Heart left ventricle (tissue), 16 donors: Measurements from ENCODE around the gene MBP. TPM values are rescaled to one million over a fixed set of nuclear protein-coding genes. Genes with fewer than 3 reads are reported as not detected.
"Not testable (repeated sequence)": the region's sequence is repeated elsewhere in the genome, so short reads cannot be mapped to it uniquely, and the experiment has no call there.

Source experiments
- ATAC-seq, 4 donors: fragments of 200-7000 bp; cut with Tn5 transposase; one replicate each; pipeline ENCODE4 v1.9.1; 2020 to 2022; ENCODE audit warnings: moderate library complexity in 4 of 4, mild to moderate bottlenecking in 3 of 4, moderate number of reproducible peaks in 1 of 4
- DNase-seq, 5 donors: peaks; one replicate each; pipeline ENCODE4 v3.0.0-alpha.2; 2020
- H3K27ac ChIP-seq, 12 donors: fragments of 200-600 bp; sonication (generic) in 4 of 12; one replicate each; pipeline versions ENCODE4 v1.5.0 to v1.8.0; 2016 to 2022; ENCODE audit warnings: mild to moderate bottlenecking in 2 of 12
- H3K27me3 ChIP-seq, 9 donors: fragments of 200-600 bp; sonication (generic) in 2 of 9; one replicate each; pipeline versions ENCODE4 v1.5.1 to v1.8.0; 2016 to 2022; ENCODE audit warnings: mild to moderate bottlenecking in 3 of 9
- H3K36me3 ChIP-seq, 9 donors: fragments of 200-600 bp; sonication (generic) in 2 of 9; one replicate each; pipeline versions ENCODE4 v1.5.0 to v1.8.0; 2018 to 2022; ENCODE audit warnings: mild to moderate bottlenecking in 2 of 9
- H3K4me1 ChIP-seq, 12 donors: fragments of 200-600 bp; sonication (generic) in 4 of 12; one replicate each; pipeline versions ENCODE4 v1.5.0 to v1.8.0; 2016 to 2022; ENCODE audit warnings: mild to moderate bottlenecking in 3 of 12
- H3K4me3 ChIP-seq, 12 donors: fragments of 200-600 bp; sonication (generic) in 4 of 12; one replicate each; pipeline versions ENCODE4 v1.5.0 to v1.8.0; 2017 to 2022; ENCODE audit warnings: mild to moderate bottlenecking in 9 of 12, moderate library complexity in 4 of 12
- H3K9me3 ChIP-seq, 12 donors: fragments of 200-600 bp; sonication (generic) in 4 of 12; one replicate each; pipeline versions ENCODE4 v1.5.0 to v1.8.0; 2016 to 2022; ENCODE audit warnings: mild to moderate bottlenecking in 1 of 12
- POLR2A ChIP-seq, 2 donors: fragments of 450-650 bp; IDR thresholded peaks; one replicate each; pipeline ENCODE4 v1.6.1; 2017; ENCODE audit warnings: antibody characterized with exemption in 2 of 2, mild to moderate bottlenecking in 2 of 2, moderate library complexity in 2 of 2
- WGBS, 4 donors: extraction: QIAGEN DNeasy Blood & Tissue Kit in 2 of 4; methylation state at CpG; one replicate each; pipeline versions ENCODE4 v1.1.5 to v1.1.7; 2013 to 2018; 5-methylcytosine and 5-hydroxymethylcytosine counted together
- intact Hi-C, 10 donors: fragments of 100-400 bp; cut with DNase I; formaldehyde crosslinking; loops; one replicate each; pipeline versions ENCODE4 v1.11.1 to v1.14.2; 2022
- polyA plus RNA-seq, 2 donors: library from polyadenylated mRNA; stranded (reverse); fragments of 200-250 nt; gene quantifications; one replicate each; pipeline ENCODE4 v1.2.3, GENCODE V29; 2013
- total RNA-seq, 9 donors: library from RNA; depleted of rRNA in 2 of 9; stranded (reverse); fragments of >200 nt in 2 of 9; fragmentation: NEBNext Ultra II Directional in 3 of 9; extraction: Animal tissue kit (Norgen Biotek cat#: 25700) in 3 of 9; gene quantifications; one replicate each; pipeline versions ENCODE4 v1.1.0 to v1.2.4, GENCODE V29; 2016 to 2023
- TF ChIP-seq, protein P1 (sequence below), 12 donors: fragments of 200-600 bp; sonication (generic) in 4 of 12; IDR thresholded peaks; one replicate each; pipeline versions ENCODE4 v1.5.0 to v1.8.0; 2018 to 2022; ENCODE audit warnings: antibody characterized with exemption in 12 of 12, mild to moderate bottlenecking in 5 of 12
- donor health status: ischemic (EF 13 %, LVEDD 7.1; RV severe dilation, severe dysfunction).
- donor health status: healthy with polysubstance abuse.
- donor health status: DM: no; HTN: yes; CAD: no.
- donor health status: DM: no; HTN: no; CAD: no.
- donor health status: ischemic (EF 25% LVEDD 6.9; RV normal size, moderate dysfunction).
- donor health status: ischemic (EF 25% LVEDD 5.7; RV mildly dilated, moderate dysfunction).
- donor health status: healthy.
- donor health status: DM: yes; HTN: yes; CAD: no.
- donor health status: ischemic (EF 35%, LVEDD 5.7; RV mildly dilated, moderate dysfunction).
- donor health status: nonischemic (EF 11% LVEDD 7.7; RV severe dilation, severe dysfunction).
- donor health status: DM: yes; HTN: yes; CAD: no.
- donor health status: PGD.
- donor health status: ischemic (EF 29% LVEDD 5.4; RV normal size, mild dysfunction).
- donor health status: nonischemic (EF 23%, LVEDD 6.1; RV moderate dilation, normal function).

The MBP gene
- total and polyA plus RNA-seq, 11 donors: 7.7 to 93.0 (median 31.8) TPM

- WGBS, 4 donors: 85 to 94% (median 88%) methylated on average over 9 of the region's 9 CpGs
- DNase-seq (no peak), ATAC-seq (no peak)
- intact Hi-C loops: no loop called here
- Histone ChIP-seq H3K27me3 (no peaks in the 10 kb centered on the region), H3K9me3 (no peaks in the 10 kb centered on the region), H3K4me1 (peaks cover 0 to 11% (median 0%) of the 10 kb centered on the region in 12 donors), H3K27ac (no peak overlapping the region), H3K4me3 (no peak overlapping the region), H3K36me3 (peaks cover 0 to 36% (median 9%) of the 10 kb centered on the region in 9 donors)
- TF ChIP-seq POLR2A (IDR thresholded peaks at IDR 0.05): no peak
- TF ChIP-seq, protein P1, sequence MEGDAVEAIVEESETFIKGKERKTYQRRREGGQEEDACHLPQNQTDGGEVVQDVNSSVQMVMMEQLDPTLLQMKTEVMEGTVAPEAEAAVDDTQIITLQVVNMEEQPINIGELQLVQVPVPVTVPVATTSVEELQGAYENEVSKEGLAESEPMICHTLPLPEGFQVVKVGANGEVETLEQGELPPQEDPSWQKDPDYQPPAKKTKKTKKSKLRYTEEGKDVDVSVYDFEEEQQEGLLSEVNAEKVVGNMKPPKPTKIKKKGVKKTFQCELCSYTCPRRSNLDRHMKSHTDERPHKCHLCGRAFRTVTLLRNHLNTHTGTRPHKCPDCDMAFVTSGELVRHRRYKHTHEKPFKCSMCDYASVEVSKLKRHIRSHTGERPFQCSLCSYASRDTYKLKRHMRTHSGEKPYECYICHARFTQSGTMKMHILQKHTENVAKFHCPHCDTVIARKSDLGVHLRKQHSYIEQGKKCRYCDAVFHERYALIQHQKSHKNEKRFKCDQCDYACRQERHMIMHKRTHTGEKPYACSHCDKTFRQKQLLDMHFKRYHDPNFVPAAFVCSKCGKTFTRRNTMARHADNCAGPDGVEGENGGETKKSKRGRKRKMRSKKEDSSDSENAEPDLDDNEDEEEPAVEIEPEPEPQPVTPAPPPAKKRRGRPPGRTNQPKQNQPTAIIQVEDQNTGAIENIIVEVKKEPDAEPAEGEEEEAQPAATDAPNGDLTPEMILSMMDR (IDR thresholded peaks at IDR 0.05): no peak
Observed at GRCh38 chr18:77021075-77021474, 111.5 kb downstream of the MBP start.

- ATAC-seq: no peak
- Histone ChIP-seq H3K36me3 (peaks cover 0 to 32% (median 9%) of the 10 kb centered on the region in 9 donors), H3K9me3 (no peaks in the 10 kb centered on the region), H3K27me3 (no peaks in the 10 kb centered on the region), H3K4me3 (no peak overlapping the region), H3K27ac (no peak overlapping the region), H3K4me1 (peaks cover 0 to 16% (median 2%) of the 10 kb centered on the region in 12 donors)
- TF ChIP-seq, protein P1 (IDR thresholded peaks at IDR 0.05): no peak
- TF ChIP-seq POLR2A (IDR thresholded peaks at IDR 0.05): no peak
- intact Hi-C loops: no loop called here
- WGBS, 4 donors: 87 to 90% (median 87%) methylated on average over 8 to 11 of the region's 11 CpGs
- DNase-seq: no peak
Observed at GRCh38 chr18:77020561-77020960, 112.0 kb downstream of the MBP start.

- ATAC-seq (no peak), DNase-seq (no peak)
- no peak overlapping the region for H3K4me3 ChIP-seq
- WGBS, 4 donors: 84 to 96% (median 92%) methylated on average over 9 of the region's 9 CpGs
- no peaks in the 10 kb centered on the region for H3K27me3 ChIP-seq
- intact Hi-C loops: no loop called here
- no peak overlapping the region for H3K27ac ChIP-seq
- peaks cover 0 to 30% (median 8%) of the 10 kb centered on the region in 9 donors for H3K36me3 ChIP-seq
- peaks cover 0 to 25% (median 12%) of the 10 kb centered on the region in 12 donors for H3K4me1 ChIP-seq
- no peak for TF ChIP-seq POLR2A (IDR thresholded peaks at IDR 0.05)
- TF ChIP-seq, protein P1 (IDR thresholded peaks at IDR 0.05): no peak
- H3K9me3 ChIP-seq: no peaks in the 10 kb centered on the region
Observed at GRCh38 chr18:77019641-77020040, 112.9 kb downstream of the MBP start.

GRCh38 chr18:77018650-77019049, 113.9 kb downstream of the MBP start:
- ATAC-seq, H3K27me3 ChIP-seq, intact Hi-C loops, H3K9me3 ChIP-seq, H3K27ac ChIP-seq, H3K4me3 ChIP-seq, DNase-seq: not testable (repeated sequence)
- H3K36me3 ChIP-seq: peaks cover 0 to 24% (median 3%) of the 10 kb centered on the region in 9 donors
- H3K4me1 ChIP-seq: peaks cover 0 to 35% (median 22%) of the 10 kb centered on the region in 12 donors

DNA sequence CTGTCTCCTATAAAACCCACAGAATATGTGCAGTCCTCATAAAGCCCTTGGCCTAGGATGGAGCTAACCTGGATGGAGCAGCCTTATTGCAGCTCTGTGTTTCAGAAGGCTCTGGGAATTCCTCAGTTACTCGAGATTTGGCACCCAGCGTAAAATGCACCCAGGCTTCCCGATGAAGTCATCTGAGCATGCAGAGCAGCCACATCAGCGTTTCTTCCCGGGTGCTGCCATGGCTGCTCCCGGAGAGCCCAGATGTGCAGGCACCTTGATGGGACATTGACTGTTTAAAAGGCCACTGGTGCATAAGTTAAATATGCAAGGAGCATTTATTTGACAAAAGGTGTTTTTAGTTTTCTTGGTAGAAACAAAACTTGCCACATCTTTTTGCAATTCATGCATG, 115.2 kb downstream of the MBP start:
- Histone ChIP-seq H3K27me3 (no peaks in the 10 kb centered on the region), H3K4me3 (no peak overlapping the region), H3K4me1 (peaks cover 0 to 37% (median 29%) of the 10 kb centered on the region in 12 donors), H3K27ac (no peak overlapping the region), H3K9me3 (no peaks in the 10 kb centered on the region), H3K36me3 (peaks cover 0 to 32% (median 3%) of the 10 kb centered on the region in 9 donors)
- DNase-seq (no peak), ATAC-seq (no peak)
- intact Hi-C loops: no loop called here
- 70 to 85% (median 75%) methylated on average over 6 of the region's 6 CpGs for WGBS, 4 donors
- no peak for TF ChIP-seq POLR2A (IDR thresholded peaks at IDR 0.05)
- TF ChIP-seq, protein P1 (IDR thresholded peaks at IDR 0.05): no peak
